Activated CD4-positive, alpha-beta T cell treated with anti-CD3 and anti-CD28 coated beads, Interleukin-2, amount 50 U/mL, for 24 hours (primary cell): ENCODE results near the gene TEX38.

Experiments
- DNase-seq, 2 donors: peaks; one replicate each; pipeline ENCODE4 v3.0.0-alpha.2; 2020; ENCODE audit warnings: low read depth in 1 of 2, low spot score in 1 of 2

The TEX38 gene

GRCh38 chr1:46721204-46721603 lies 49.5 kb downstream of the TEX38 start:
- DNase-seq: no peak

- DNase-seq: no peak
These were observed 50.1 kb downstream of the TEX38 start for GRCh38 chr1:46721686-46722205.
